Measurements from ENCODE around the gene CCNG1. TPM values are rescaled to one million over a fixed set of nuclear protein-coding genes. Genes with fewer than 3 reads are reported as not detected.

The CCNG1 gene
- total RNA-seq, 1 donor from 2014 or later: 53.0 TPM

DNA sequence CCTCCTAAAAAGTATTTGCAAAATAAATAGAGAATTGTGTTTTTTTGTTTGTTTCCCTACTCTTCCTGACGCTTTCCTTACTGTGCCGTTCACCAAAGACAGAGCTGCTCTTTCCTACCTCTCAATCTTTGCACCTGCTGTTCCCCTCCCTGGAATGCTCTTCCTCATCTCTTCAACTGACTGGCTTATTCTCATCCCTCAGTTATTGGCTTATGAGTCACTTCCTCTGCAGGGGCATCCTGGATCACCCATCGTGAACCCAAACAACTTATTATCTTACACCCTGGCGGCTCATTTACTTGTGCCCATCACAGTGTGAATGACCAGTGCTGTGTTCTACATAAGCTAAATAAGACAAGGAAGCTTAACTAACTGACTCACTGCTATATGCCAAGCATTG lies 36.1 kb upstream of the CCNG1 start:
- intact Hi-C loops (cut with DNase I): no loop called here
- H3K9me3 ChIP-seq: no peaks in the 10 kb centered on the region
- no peak for TF ChIP-seq POLR2A (IDR thresholded peaks at IDR 0.05)
- no peak for TF ChIP-seq POLR2AphosphoS5 (IDR thresholded peaks at IDR 0.05; ENCODE audit: insufficient read depth in 1 of 2, low read depth in 1 of 2)
- TF ChIP-seq, protein P1, sequence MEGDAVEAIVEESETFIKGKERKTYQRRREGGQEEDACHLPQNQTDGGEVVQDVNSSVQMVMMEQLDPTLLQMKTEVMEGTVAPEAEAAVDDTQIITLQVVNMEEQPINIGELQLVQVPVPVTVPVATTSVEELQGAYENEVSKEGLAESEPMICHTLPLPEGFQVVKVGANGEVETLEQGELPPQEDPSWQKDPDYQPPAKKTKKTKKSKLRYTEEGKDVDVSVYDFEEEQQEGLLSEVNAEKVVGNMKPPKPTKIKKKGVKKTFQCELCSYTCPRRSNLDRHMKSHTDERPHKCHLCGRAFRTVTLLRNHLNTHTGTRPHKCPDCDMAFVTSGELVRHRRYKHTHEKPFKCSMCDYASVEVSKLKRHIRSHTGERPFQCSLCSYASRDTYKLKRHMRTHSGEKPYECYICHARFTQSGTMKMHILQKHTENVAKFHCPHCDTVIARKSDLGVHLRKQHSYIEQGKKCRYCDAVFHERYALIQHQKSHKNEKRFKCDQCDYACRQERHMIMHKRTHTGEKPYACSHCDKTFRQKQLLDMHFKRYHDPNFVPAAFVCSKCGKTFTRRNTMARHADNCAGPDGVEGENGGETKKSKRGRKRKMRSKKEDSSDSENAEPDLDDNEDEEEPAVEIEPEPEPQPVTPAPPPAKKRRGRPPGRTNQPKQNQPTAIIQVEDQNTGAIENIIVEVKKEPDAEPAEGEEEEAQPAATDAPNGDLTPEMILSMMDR (IDR thresholded peaks at IDR 0.05): no peak

DNA sequence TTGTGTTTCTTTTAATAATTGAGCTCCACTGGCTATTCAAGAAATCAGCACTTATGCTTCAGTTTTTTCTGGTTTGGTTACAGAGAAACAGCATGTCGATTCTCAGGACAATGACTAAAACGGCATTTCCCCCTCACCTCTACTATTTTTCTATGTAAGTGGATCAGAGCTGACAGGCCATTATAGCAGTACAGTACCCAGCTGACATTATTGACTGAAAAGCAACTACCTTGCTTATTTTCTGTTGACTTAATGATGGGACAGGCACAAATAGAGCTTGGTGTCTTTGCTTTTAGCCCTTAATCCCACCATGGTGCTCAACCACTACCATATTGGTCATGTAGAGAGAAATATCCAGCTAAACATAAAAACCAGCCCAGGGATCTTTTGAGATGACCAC lies 35.4 kb upstream of the CCNG1 start:
- no peak for TF ChIP-seq POLR2A (IDR thresholded peaks at IDR 0.05)
- no peak for TF ChIP-seq POLR2AphosphoS5 (IDR thresholded peaks at IDR 0.05; ENCODE audit: insufficient read depth in 1 of 2, low read depth in 1 of 2)
- TF ChIP-seq, protein P1 (IDR thresholded peaks at IDR 0.05): no peak
- Histone ChIP-seq H3K4me1 (no peaks in the 10 kb centered on the region), H3K27me3 (no peaks in the 10 kb centered on the region), H3K4me3 (no peak overlapping the region), H3K36me3 (no peaks in the 10 kb centered on the region), H3K9me3 (no peaks in the 10 kb centered on the region), H3K27ac (no peak overlapping the region)
- intact Hi-C loops (cut with DNase I): no loop called here
- DNase-seq (ENCODE audit: extremely low spot score in 2 of 2): no peak

More for the DNA sequence above, 36.1 kb upstream of the CCNG1 start:
- Histone ChIP-seq H3K4me1 (no peaks in the 10 kb centered on the region), H3K4me3 (no peak overlapping the region), H3K27ac (no peak overlapping the region), H3K36me3 (no peaks in the 10 kb centered on the region), H3K27me3 (no peaks in the 10 kb centered on the region)
- DNase-seq (ENCODE audit: extremely low spot score in 2 of 2): no peak

DNA sequence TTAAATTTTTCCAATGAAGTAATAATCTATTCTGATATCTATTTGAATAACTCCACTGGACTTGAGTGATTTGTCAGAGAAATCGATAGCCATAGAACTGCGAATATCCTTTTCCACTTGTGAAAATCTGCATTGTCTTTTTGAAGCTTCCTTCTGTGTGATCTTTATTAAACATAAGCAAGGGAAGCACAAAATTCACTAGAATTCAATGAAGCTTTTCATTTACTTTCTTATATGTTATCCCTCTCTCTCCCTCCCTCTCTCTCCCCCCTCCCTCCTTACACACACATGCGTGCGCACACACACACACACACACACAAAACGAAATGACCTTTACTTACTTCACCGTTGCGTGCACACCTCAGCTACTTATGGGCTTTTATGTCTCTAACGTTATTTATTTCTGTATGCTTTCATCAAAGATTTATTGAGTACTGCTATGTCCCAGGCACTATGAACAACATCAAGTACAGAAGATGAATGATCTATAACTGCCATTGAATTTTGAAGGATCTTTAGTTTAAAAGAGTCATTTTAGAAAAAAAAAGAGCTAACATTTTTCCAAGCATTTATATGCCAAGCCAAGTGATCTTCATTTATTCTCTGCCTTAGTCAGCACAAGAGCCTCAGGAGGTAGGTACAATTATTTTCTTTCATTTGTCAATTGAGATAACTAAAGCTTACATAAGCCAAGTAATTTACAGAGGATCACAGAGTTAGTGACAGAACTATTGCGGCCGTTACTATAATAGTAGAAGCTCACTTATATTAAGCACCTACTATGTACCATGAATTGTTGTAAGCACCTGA lies 32.8 kb upstream of the CCNG1 start:
- Histone ChIP-seq H3K27me3 (no peaks in the 10 kb centered on the region), H3K4me3 (no peak overlapping the region), H3K27ac (no peak overlapping the region), H3K4me1 (peaks cover 5% of the 10 kb centered on the region), H3K9me3 (no peaks in the 10 kb centered on the region), H3K36me3 (no peaks in the 10 kb centered on the region)
- intact Hi-C loops (cut with DNase I): no loop called here
- no peak for DNase-seq (ENCODE audit: extremely low spot score in 2 of 2)
- TF ChIP-seq, protein P1 (IDR thresholded peaks at IDR 0.05): no peak
- TF ChIP-seq POLR2A (IDR thresholded peaks at IDR 0.05): no peak
- no peak for TF ChIP-seq POLR2AphosphoS5 (IDR thresholded peaks at IDR 0.05; ENCODE audit: insufficient read depth in 1 of 2, low read depth in 1 of 2)

DNA sequence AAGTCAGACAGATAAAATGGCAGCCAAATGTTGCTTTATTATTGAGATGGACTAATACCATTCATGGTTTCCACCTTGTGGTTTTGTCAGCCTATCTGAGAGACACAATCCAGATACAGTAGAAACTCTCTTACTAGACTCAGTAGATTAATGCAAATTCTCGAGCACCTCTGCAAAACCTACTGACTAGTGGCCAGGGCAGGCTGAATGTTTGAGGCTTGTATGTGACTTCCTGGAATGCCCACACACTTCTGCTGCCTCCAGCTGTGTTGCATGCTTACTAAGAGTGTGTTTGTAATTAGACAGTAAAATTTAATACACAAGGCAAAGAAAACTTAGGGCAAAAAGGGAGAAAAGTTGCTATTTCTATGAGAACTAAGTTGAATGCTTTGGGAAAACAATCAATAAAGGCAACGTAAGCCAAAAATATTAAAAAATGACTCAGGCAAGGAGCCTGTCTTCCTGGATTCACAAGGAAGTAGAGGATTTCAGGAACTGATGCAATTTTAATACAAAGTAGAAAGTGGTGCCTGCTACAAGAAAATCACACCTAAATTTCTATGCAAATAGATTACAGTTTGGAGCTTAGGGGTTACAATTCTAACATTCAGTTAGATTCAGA lies 30.2 kb upstream of the CCNG1 start:
- H3K27me3 ChIP-seq: no peaks in the 10 kb centered on the region
- DNase-seq (ENCODE audit: extremely low spot score in 2 of 2): no peak
- no peak overlapping the region for H3K4me3 ChIP-seq
- no peak overlapping the region for H3K27ac ChIP-seq
- TF ChIP-seq POLR2A (IDR thresholded peaks at IDR 0.05): no peak
- TF ChIP-seq, protein P1 (IDR thresholded peaks at IDR 0.05): no peak
- TF ChIP-seq POLR2AphosphoS5 (IDR thresholded peaks at IDR 0.05; ENCODE audit: insufficient read depth in 1 of 2, low read depth in 1 of 2): no peak
- no peaks in the 10 kb centered on the region for H3K9me3 ChIP-seq
- no peaks in the 10 kb centered on the region for H3K36me3 ChIP-seq
- H3K4me1 ChIP-seq: peaks cover 5% of the 10 kb centered on the region
- intact Hi-C loops (cut with DNase I): no loop called here
